ENCODE results near the gene TTC23. TPM values are rescaled to one million over a fixed set of nuclear protein-coding genes. Genes with fewer than 3 reads are reported as not detected.

TTC23 gene
- total RNA-seq, 2 experiments from 2014 or later, result 2.8 to 7.6 TPM

DNA sequence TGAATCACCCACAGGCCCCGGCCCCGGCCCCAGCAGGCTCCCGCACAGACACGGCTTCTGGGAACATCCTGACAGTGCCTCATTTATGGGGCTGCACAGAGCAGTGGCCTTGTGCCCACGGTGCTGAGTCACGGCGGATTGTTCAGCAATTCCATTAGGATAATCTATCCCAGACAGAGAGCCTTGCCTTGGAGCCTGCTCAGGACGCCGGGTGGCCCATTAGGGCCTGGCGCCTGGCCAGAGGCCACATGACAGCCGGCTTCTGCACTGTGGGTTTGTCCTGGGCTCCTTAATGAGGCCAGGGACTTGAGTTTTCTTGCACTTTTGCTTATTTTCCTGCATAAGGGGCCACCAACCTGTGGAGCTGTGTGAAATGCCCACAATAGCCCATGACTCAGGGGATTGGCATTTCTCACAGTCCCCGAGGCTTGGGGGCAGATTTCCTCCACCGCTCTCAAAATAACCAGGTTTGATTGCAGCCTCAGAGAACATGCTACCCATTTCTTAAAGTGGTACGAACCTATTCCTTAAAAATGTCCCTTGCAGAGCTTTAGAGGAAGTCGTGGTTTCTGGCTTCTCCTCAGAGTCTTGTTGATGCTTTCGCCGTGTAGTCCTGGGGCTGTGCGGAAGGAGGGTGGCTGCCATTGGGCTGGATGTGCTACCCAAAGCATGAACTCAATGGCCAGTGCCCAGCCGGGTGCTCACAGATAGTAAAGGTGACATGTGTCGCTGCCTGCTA, 125.5 kb downstream of the TTC23 start:
- Histone ChIP-seq H3K4me2 (ENCODE audit: low read length) (no peak overlapping the region), H2AFZ (ENCODE audit: low read length) (no peak overlapping the region)

GRCh38 chr15:99122831-99123712, 126.3 kb downstream of the TTC23 start:
- H2AFZ ChIP-seq (ENCODE audit: low read length), result no peak overlapping the region
- intact Hi-C loops (cut with micrococcal nuclease; ENCODE audit: unreplicated experiment), result no loop called here

More for the DNA sequence above, 125.5 kb downstream of the TTC23 start:
- POLR2A ChIA-PET, result no interaction called here
- no peaks in the 10 kb centered on the region for H3K36me3 ChIP-seq (ENCODE audit: insufficient read depth, low read length)
- intact Hi-C loops (cut with micrococcal nuclease; ENCODE audit: unreplicated experiment), result no loop called here
- H3K9me2 ChIP-seq (ENCODE audit: insufficient read depth, low read length), result no peaks in the 10 kb centered on the region
- CTCF ChIA-PET (ENCODE audit: unreplicated experiment), result no interaction called here
- no peaks in the 10 kb centered on the region for H4K20me1 ChIP-seq (ENCODE audit: insufficient read depth, low read length)
- H3K9me3 ChIP-seq (ENCODE audit: low read length), result no peaks in the 10 kb centered on the region
- no peaks in the 10 kb centered on the region for H3K79me2 ChIP-seq (ENCODE audit: insufficient read depth, low read depth, low read length)
- no peak for TF ChIP-seq EZH2phosphoT487 (IDR thresholded peaks at IDR 0.05; ENCODE audit: borderline replicate concordance, low read depth, low read length)
- no peak for TF ChIP-seq CTCF (conservative IDR thresholded peaks at IDR 0.05; ENCODE audit: low read length)
- H3K4me3 ChIP-seq (ENCODE audit: low read depth, low read length, poor library complexity, severe bottlenecking), result no peak overlapping the region
- no TSS peak for BruUV-seq (replicated peaks)
- no peak for DNase-seq (ENCODE audit: low spot score)
- no peaks in the 10 kb centered on the region for H3K4me1 ChIP-seq (ENCODE audit: insufficient read depth, low read length, poor library complexity, severe bottlenecking)
- H3K27ac ChIP-seq (ENCODE audit: low read depth, low read length, poor library complexity, severe bottlenecking), result no peak overlapping the region

More at GRCh38 chr15:99122831-99123712, 126.3 kb downstream of the TTC23 start:
- Histone ChIP-seq H3K9me3 (ENCODE audit: low read length) (no peaks in the 10 kb centered on the region), H3K9me2 (ENCODE audit: insufficient read depth, low read length) (no peaks in the 10 kb centered on the region), H3K4me1 (ENCODE audit: insufficient read depth, low read length, poor library complexity, severe bottlenecking) (no peaks in the 10 kb centered on the region), H3K79me2 (ENCODE audit: insufficient read depth, low read depth, low read length) (no peaks in the 10 kb centered on the region), H3K36me3 (ENCODE audit: insufficient read depth, low read length) (no peaks in the 10 kb centered on the region), H4K20me1 (ENCODE audit: insufficient read depth, low read length) (no peaks in the 10 kb centered on the region), H3K4me3 (ENCODE audit: low read depth, low read length, poor library complexity, severe bottlenecking) (no peak overlapping the region), H3K4me2 (ENCODE audit: low read length) (no peak overlapping the region), H3K27ac (ENCODE audit: low read depth, low read length, poor library complexity, severe bottlenecking) (no peak overlapping the region)
- TF ChIP-seq EZH2phosphoT487 (IDR thresholded peaks at IDR 0.05; ENCODE audit: borderline replicate concordance, low read depth, low read length) (no peak), CTCF (conservative IDR thresholded peaks at IDR 0.05; ENCODE audit: low read length) (no peak)
- CTCF ChIA-PET (ENCODE audit: unreplicated experiment), result no interaction called here
- no TSS peak for BruUV-seq (replicated peaks)
- no peak for DNase-seq (ENCODE audit: low spot score)
- POLR2A ChIA-PET, result no interaction called here
